B cell (primary cell): ENCODE data around the gene KRTAP10-3. TPM values are rescaled to one million over a fixed set of nuclear protein-coding genes. Genes with fewer than 3 reads are reported as not detected.

Experiments
- ATAC-seq: fragments of 200-7000 bp; cut with Tn5 transposase; one replicate; pipeline ENCODE4 v1.10.0; 2021; ENCODE audit warnings: low read depth, mild to moderate bottlenecking, moderate number of reproducible peaks, moderate library complexity
- CTCF ChIA-PET: fragments of 350-600 bp; sonication (Branson Sonifier 250); formaldehyde crosslinking; loops from one replicate; lab custom pipeline; 2021; ENCODE audit warnings: antibody characterized with exemption, inconsistent platforms; lab: Charles Lee
- POLR2A ChIA-PET: fragments of 350-600 bp; sonication (Branson Sonifier 250); formaldehyde crosslinking; loops from one replicate; lab custom pipeline; 2021; ENCODE audit warnings: antibody characterized with exemption; lab: Charles Lee
- DNase-seq: peaks from one replicate; pipeline ENCODE4 v3.0.0; 2013
- H2AFZ ChIP-seq: 2 replicates; pipeline ENCODE4 v1.6.1; 2012; ENCODE audit warnings: mild to moderate bottlenecking, low read depth, low read length; ENCODE audit not compliant: insufficient read depth, poor library complexity, severe bottlenecking
- H3K27ac ChIP-seq, 2 donors: 1 replicate in 1 of 2; 2 replicates in 1 of 2; pipeline ENCODE4 v1.5.1; 2012 to 2013; ENCODE audit warnings: low read length in 2 of 2, mild to moderate bottlenecking in 2 of 2, moderate library complexity in 1 of 2
- H3K27me3 ChIP-seq, 4 experiments: fragments of 200-600 bp in 1 of 4; sonication (generic) in 1 of 4; replicated peaks in 1 of 4; 1 replicate in 2 of 4; 2 replicates in 2 of 4; pipeline versions ENCODE4 v1.6.1 to v1.7.0; 2013 to 2016; ENCODE audit warnings: low read length in 3 of 4, mild to moderate bottlenecking in 2 of 4, mixed read lengths in 1 of 4, moderate library complexity in 1 of 4; ENCODE audit not compliant: insufficient read depth in 4 of 4, control insufficient read depth in 3 of 4; ENCODE audit errors: control extremely low read depth in 1 of 4
- H3K36me3 ChIP-seq, 2 experiments: replicated peaks in 1 of 2; 1 replicate in 1 of 2; 2 replicates in 1 of 2; pipeline versions ENCODE4 v1.6.1 to v1.7.1; 2013; ENCODE audit warnings: low read length in 1 of 2; ENCODE audit not compliant: insufficient read depth in 2 of 2, control insufficient read depth in 1 of 2; ENCODE audit errors: control extremely low read depth in 1 of 2, extremely low read depth in 1 of 2
- H3K4me1 ChIP-seq, 2 donors: fragments of 200-600 bp in 1 of 2; sonication (generic) in 1 of 2; 1 replicate in 1 of 2; 2 replicates in 1 of 2; pipeline versions ENCODE4 v1.5.1 to v1.6.1; 2013 to 2017; ENCODE audit warnings: low read length in 2 of 2; ENCODE audit not compliant: control insufficient read depth in 2 of 2, insufficient read depth in 2 of 2
- H3K4me2 ChIP-seq: replicated peaks from 2 replicates; pipeline ENCODE3; 2012; ENCODE audit warnings: mild to moderate bottlenecking, low read depth, low read length; ENCODE audit not compliant: poor library complexity, severe bottlenecking
- H3K4me3 ChIP-seq, 5 experiments: fragments of 200-600 bp in 1 of 5; sonication (generic) in 1 of 5; 1 replicate in 3 of 5; 2 replicates in 2 of 5; pipeline versions ENCODE4 v1.5.1 to v1.7.0; 2011 to 2016; ENCODE audit warnings: low read length in 4 of 5, mild to moderate bottlenecking in 4 of 5, low read depth in 2 of 5, control low read depth in 1 of 5, moderate library complexity in 1 of 5; ENCODE audit not compliant: insufficient read depth in 1 of 5; ENCODE audit errors: control extremely low read depth in 1 of 5, extremely low read depth in 1 of 5
- H3K79me2 ChIP-seq: fragments of 200-600 bp; sonication (generic); one replicate; pipeline ENCODE4 v1.6.0; 2016; ENCODE audit warnings: low read length; ENCODE audit not compliant: control insufficient read depth, insufficient read depth
- H3K9ac ChIP-seq: fragments of 200-600 bp; sonication (generic); 2 replicates; pipeline ENCODE4 v1.6.1; 2017; ENCODE audit warnings: mild to moderate bottlenecking, low read length, moderate library complexity
- H3K9me3 ChIP-seq, 3 donors: one replicate each; pipeline versions ENCODE4 v1.6.1 to v1.7.1; 2013; ENCODE audit warnings: low read length in 2 of 3; ENCODE audit not compliant: control insufficient read depth in 2 of 3, insufficient read depth in 1 of 3; ENCODE audit errors: control extremely low read depth in 1 of 3
- H4K20me1 ChIP-seq: 2 replicates; pipeline ENCODE4 v1.6.0; 2012; ENCODE audit warnings: mild to moderate bottlenecking, low read length; ENCODE audit not compliant: insufficient read depth, control insufficient read depth, poor library complexity, severe bottlenecking
- H3K27ac Mint-ChIP-seq: one replicate; pipeline ENCODE4 v1.8.0; 2021; ENCODE audit warnings: mixed read lengths
- H3K27me3 Mint-ChIP-seq: one replicate; pipeline ENCODE4 v1.8.0; 2021; ENCODE audit warnings: mixed read lengths
- H3K4me1 Mint-ChIP-seq: one replicate; pipeline ENCODE4 v1.8.0; 2021; ENCODE audit warnings: mixed read lengths
- H3K4me3 Mint-ChIP-seq: one replicate; pipeline ENCODE4 v1.8.0; 2021; ENCODE audit warnings: mixed read lengths
- H3K9me3 Mint-ChIP-seq: one replicate; pipeline ENCODE4 v1.8.0; 2022; ENCODE audit warnings: mixed read lengths; ENCODE audit not compliant: insufficient read depth
- EZH2 ChIP-seq: IDR thresholded peaks from 2 replicates; pipeline ENCODE4 v1.6.1; 2012; ENCODE audit warnings: borderline replicate concordance, low read depth, mild to moderate bottlenecking, moderate library complexity, low read length; ENCODE audit not compliant: insufficient read depth, poor library complexity, severe bottlenecking
- WGBS: methylation state at CpG from one replicate; pipeline ENCODE4 v1.1.5; 2013; ENCODE audit warnings: missing lambda C conversion rate; ENCODE audit not compliant: insufficient coverage; 5-methylcytosine and 5-hydroxymethylcytosine counted together
- intact Hi-C: fragments of 100-400 bp; cut with micrococcal nuclease; formaldehyde crosslinking; loops from one replicate; pipeline ENCODE4 v1.10.0; 2022
- polyA plus RNA-seq: library from polyadenylated mRNA; depleted of rRNA; stranded (reverse); fragments of >200 nt; gene quantifications from 2 replicates; pipeline ENCODE4 v1.2.3, GENCODE V29; 2012
- total RNA-seq, 2 donors: library from RNA; stranded (reverse); fragments of 120-200 nt in 1 of 2; gene quantifications; 1 replicate in 1 of 2; 2 replicates in 1 of 2; pipeline versions ENCODE4 v1.2.3 to v1.2.4, GENCODE V29; 2013 to 2022
- TF ChIP-seq, protein P1 (sequence below): fragments of 200-600 bp; IDR thresholded peaks from one replicate; pipeline ENCODE4 v1.8.0; 2022; ENCODE audit warnings: antibody characterized with exemption, mild to moderate bottlenecking

The KRTAP10-3 gene
- total and polyA plus RNA-seq, 2 donors (not counting 1 experiment from before 2014, with no cell fraction given): 0.40 TPM; not detected in 1

DNA sequence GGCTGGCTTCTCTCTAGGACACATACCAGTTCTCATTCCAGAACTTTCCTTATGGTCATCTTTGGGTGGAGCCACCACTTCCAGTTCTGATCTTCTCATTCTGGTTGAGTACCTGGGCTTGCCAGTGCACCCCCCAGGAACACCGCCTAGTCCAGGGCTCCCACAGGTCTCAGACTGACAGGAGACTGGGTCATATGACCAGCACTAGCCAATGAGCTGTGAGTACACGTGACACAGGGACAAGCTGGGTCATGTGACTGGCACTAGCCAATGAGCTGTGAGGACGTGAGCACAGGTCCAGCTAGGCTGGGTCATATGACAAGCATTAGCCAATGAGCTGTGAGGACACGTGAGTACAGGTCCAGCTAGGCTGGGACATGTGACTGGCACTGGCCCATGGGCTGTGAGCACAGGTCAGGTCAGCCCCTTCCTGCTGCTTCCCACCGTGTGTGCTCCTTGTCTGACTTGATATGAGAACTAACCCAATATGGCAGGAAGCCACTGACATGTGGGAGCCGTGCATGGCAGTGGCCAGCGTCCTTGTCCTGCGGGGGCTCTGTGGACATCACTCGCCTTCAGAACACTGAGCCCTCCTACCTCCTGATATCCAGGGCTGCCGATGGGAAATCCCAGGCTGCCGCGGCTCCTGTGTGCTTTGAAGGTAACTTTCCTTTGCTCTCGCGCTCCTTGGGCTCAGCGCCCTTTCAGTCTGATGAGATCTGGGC, 41.3 kb downstream of the KRTAP10-3 start:
- no peak overlapping the region for H3K27ac Mint-ChIP-seq

DNA sequence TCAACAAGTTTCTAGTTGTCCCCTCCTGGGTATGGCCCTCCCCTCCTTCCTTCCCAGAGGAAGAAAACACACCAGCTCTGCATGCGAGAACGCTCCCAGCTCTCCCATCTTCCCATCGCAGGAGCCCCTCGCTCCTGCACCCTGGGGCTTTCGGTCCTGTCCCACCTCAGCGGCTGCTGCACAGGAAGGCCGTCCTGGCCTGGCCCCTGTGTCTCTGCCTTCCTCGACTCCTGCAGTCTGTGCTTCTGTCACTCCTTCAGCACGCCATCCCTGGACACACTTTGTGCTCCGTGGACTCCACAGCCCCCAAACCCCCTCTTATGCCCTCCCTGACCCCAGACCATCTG, 41.8 kb downstream of the KRTAP10-3 start:
- POLR2A ChIA-PET: no interaction called here
- H3K27ac Mint-ChIP-seq: no peak overlapping the region
- no peak overlapping the region for H3K9ac ChIP-seq
- H3K27ac ChIP-seq: no peak overlapping the region
- no peak overlapping the region for H3K4me3 Mint-ChIP-seq
- no peaks in the 10 kb centered on the region for H3K4me1 ChIP-seq
- H3K4me1 Mint-ChIP-seq: no peaks in the 10 kb centered on the region
- no peaks in the 10 kb centered on the region for H3K9me3 Mint-ChIP-seq
- H3K27me3 Mint-ChIP-seq: peaks cover 4% of the 10 kb centered on the region
- peaks cover 0 to 6% (median 0%) of the 10 kb centered on the region in 3 donors for H3K9me3 ChIP-seq
- TF ChIP-seq, protein P1, sequence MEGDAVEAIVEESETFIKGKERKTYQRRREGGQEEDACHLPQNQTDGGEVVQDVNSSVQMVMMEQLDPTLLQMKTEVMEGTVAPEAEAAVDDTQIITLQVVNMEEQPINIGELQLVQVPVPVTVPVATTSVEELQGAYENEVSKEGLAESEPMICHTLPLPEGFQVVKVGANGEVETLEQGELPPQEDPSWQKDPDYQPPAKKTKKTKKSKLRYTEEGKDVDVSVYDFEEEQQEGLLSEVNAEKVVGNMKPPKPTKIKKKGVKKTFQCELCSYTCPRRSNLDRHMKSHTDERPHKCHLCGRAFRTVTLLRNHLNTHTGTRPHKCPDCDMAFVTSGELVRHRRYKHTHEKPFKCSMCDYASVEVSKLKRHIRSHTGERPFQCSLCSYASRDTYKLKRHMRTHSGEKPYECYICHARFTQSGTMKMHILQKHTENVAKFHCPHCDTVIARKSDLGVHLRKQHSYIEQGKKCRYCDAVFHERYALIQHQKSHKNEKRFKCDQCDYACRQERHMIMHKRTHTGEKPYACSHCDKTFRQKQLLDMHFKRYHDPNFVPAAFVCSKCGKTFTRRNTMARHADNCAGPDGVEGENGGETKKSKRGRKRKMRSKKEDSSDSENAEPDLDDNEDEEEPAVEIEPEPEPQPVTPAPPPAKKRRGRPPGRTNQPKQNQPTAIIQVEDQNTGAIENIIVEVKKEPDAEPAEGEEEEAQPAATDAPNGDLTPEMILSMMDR: no peak
- no peak for TF ChIP-seq EZH2
- no peaks in the 10 kb centered on the region for H3K79me2 ChIP-seq
- no peak overlapping the region for H3K4me2 ChIP-seq
- no peaks in the 10 kb centered on the region for H4K20me1 ChIP-seq
- DNase-seq (no peak), ATAC-seq (no peak)
- H3K27me3 ChIP-seq: peaks cover 0 to 5% (median 0%) of the 10 kb centered on the region in 4 experiments
- no peaks in the 10 kb centered on the region for H3K36me3 ChIP-seq
- no peak overlapping the region for H3K4me3 ChIP-seq
- 92% methylated on average over 9 of the region's 10 CpGs for WGBS
- intact Hi-C loops: no loop called here
- CTCF ChIA-PET: no interaction called here
- no peak overlapping the region for H2AFZ ChIP-seq

More for the DNA sequence above, 41.3 kb downstream of the KRTAP10-3 start:
- no peak for DNase-seq
- no peak for ATAC-seq
- Mint-ChIP-seq H3K27me3 (peaks cover 4% of the 10 kb centered on the region), H3K4me3 (no peak overlapping the region), H3K4me1 (no peaks in the 10 kb centered on the region), H3K9me3 (no peaks in the 10 kb centered on the region)
- WGBS: 87% methylated on average over 12 of the region's 15 CpGs
- intact Hi-C loops: no loop called here
- CTCF ChIA-PET: no interaction called here
- Histone ChIP-seq H2AFZ (no peak overlapping the region), H4K20me1 (no peaks in the 10 kb centered on the region), H3K9ac (no peak overlapping the region), H3K27me3 (peaks cover 0 to 5% (median 0%) of the 10 kb centered on the region in 4 experiments), H3K4me3 (no peak overlapping the region), H3K79me2 (no peaks in the 10 kb centered on the region), H3K4me2 (no peak overlapping the region), H3K27ac (no peak overlapping the region), H3K9me3 (peaks cover 0 to 6% (median 0%) of the 10 kb centered on the region in 3 donors), H3K36me3 (no peaks in the 10 kb centered on the region), H3K4me1 (no peaks in the 10 kb centered on the region)
- TF ChIP-seq, protein P1: no peak
- TF ChIP-seq EZH2: no peak
- POLR2A ChIA-PET: no interaction called here
